HEK293 (cell line): Measurements from ENCODE around the gene SMARCB1.
A peak's percentile ranks its signal among the peaks of the same experiment; 100 is the strongest.

Experiments used
- BCL11B ChIP-seq: fragments of 450-650 bp; formaldehyde crosslinking; IDR thresholded peaks from 2 replicates; pipeline ENCODE4 v1.5.1; 2016; ENCODE audit warnings: low read depth, missing biosample characterization, missing genetic modification characterization
- GLIS1 ChIP-seq: fragments of 450-650 bp; formaldehyde crosslinking; IDR thresholded peaks from 2 replicates; pipeline ENCODE4 v1.5.1; 2016; ENCODE audit warnings: missing biosample characterization, missing genetic modification characterization
- HOXC10 ChIP-seq: sonication (generic); formaldehyde crosslinking; IDR thresholded peaks from 2 replicates; pipeline ENCODE4 v1.8.1; 2023; ENCODE audit warnings: mild to moderate bottlenecking, missing genetic modification reagents
- KLF16 ChIP-seq: fragments of 450-650 bp; formaldehyde crosslinking; IDR thresholded peaks from 2 replicates; pipeline ENCODE4 v1.5.1; 2017; ENCODE audit warnings: missing biosample characterization, missing genetic modification characterization
- KLF9 ChIP-seq: fragments of 450-650 bp; formaldehyde crosslinking; IDR thresholded peaks from 2 replicates; pipeline ENCODE4 v1.5.1; 2016; ENCODE audit warnings: missing biosample characterization, missing genetic modification characterization, low read depth
- MYNN ChIP-seq: fragments of 450-650 bp; formaldehyde crosslinking; IDR thresholded peaks from 2 replicates; pipeline ENCODE4 v1.5.1; 2016; ENCODE audit warnings: missing biosample characterization, missing genetic modification characterization, borderline replicate concordance
- MZF1 ChIP-seq: fragments of 450-650 bp; formaldehyde crosslinking; IDR thresholded peaks from 2 replicates; pipeline ENCODE4 v1.5.1; 2017; ENCODE audit warnings: missing biosample characterization, missing genetic modification characterization, borderline replicate concordance
- PRDM1 ChIP-seq: fragments of 450-650 bp; formaldehyde crosslinking; IDR thresholded peaks from 2 replicates; pipeline ENCODE4; 2016; ENCODE audit warnings: missing biosample characterization, missing genetic modification characterization
- SP2 ChIP-seq: fragments of 450-650 bp; formaldehyde crosslinking; IDR thresholded peaks from 2 replicates; pipeline ENCODE4 v1.5.1; 2016; ENCODE audit warnings: missing biosample characterization, missing genetic modification characterization
- WT1 ChIP-seq: fragments of 450-650 bp; formaldehyde crosslinking; IDR thresholded peaks from 2 replicates; pipeline ENCODE4 v1.5.1; 2016; ENCODE audit warnings: missing biosample characterization, missing genetic modification characterization
- YY1 ChIP-seq: fragments of 450-650 bp; formaldehyde crosslinking; IDR thresholded peaks from 2 replicates; pipeline ENCODE4 v1.5.1; 2018; ENCODE audit warnings: missing biosample characterization, missing genetic modification characterization
- YY2 ChIP-seq: fragments of 450-650 bp; formaldehyde crosslinking; IDR thresholded peaks from 2 replicates; pipeline ENCODE4 v1.5.1; 2016; ENCODE audit warnings: missing biosample characterization, missing genetic modification characterization
- ZBTB1 ChIP-seq: fragments of 450-650 bp; formaldehyde crosslinking; IDR thresholded peaks from 2 replicates; pipeline ENCODE4 v1.5.1; 2016; ENCODE audit warnings: missing biosample characterization, missing genetic modification characterization
- ZBTB17 ChIP-seq: fragments of 450-650 bp; formaldehyde crosslinking; IDR thresholded peaks from 2 replicates; pipeline ENCODE4 v1.5.1; 2016; ENCODE audit warnings: missing biosample characterization, missing genetic modification characterization
- ZNF157 ChIP-seq: fragments of 450-650 bp; formaldehyde crosslinking; IDR thresholded peaks from 2 replicates; pipeline ENCODE4 v1.5.1; 2016; ENCODE audit warnings: missing biosample characterization, missing genetic modification characterization
- ZNF221 ChIP-seq: fragments of 450-650 bp; formaldehyde crosslinking; IDR thresholded peaks from 2 replicates; pipeline ENCODE4 v1.5.1; 2017; ENCODE audit warnings: missing biosample characterization, missing genetic modification characterization, borderline replicate concordance
- ZNF558 ChIP-seq: fragments of 450-650 bp; formaldehyde crosslinking; IDR thresholded peaks from 2 replicates; pipeline ENCODE4 v1.5.1; 2016; ENCODE audit warnings: missing biosample characterization, missing genetic modification characterization
- ZNF561 ChIP-seq: fragments of 450-650 bp; IDR thresholded peaks from 2 replicates; pipeline ENCODE4 v1.5.1; 2018; ENCODE audit warnings: missing biosample characterization, missing genetic modification characterization, borderline replicate concordance
- ZNF623 ChIP-seq: fragments of 450-650 bp; formaldehyde crosslinking; IDR thresholded peaks from 2 replicates; pipeline ENCODE4 v1.5.1; 2016; ENCODE audit warnings: missing biosample characterization, missing genetic modification characterization
- ZXDB ChIP-seq: fragments of 450-650 bp; formaldehyde crosslinking; IDR thresholded peaks from 2 replicates; pipeline ENCODE4 v1.5.1; 2016; ENCODE audit warnings: missing biosample characterization, missing genetic modification characterization
- TF ChIP-seq, protein P1 (sequence below): fragments of 450-650 bp; formaldehyde crosslinking; IDR thresholded peaks from 2 replicates; pipeline ENCODE4 v1.5.1; 2016; ENCODE audit warnings: missing biosample characterization, missing genetic modification characterization
- TF ChIP-seq, protein P2 (sequence below): fragments of 450-650 bp; formaldehyde crosslinking; IDR thresholded peaks from 2 replicates; pipeline ENCODE4 v1.5.1; 2017; ENCODE audit warnings: missing biosample characterization, missing genetic modification characterization
- TF ChIP-seq, protein P3 (sequence below): fragments of 450-650 bp; formaldehyde crosslinking; optimal IDR thresholded peaks from 2 replicates; pipeline ENCODE3; 2016; ENCODE audit warnings: missing biosample characterization, mild to moderate bottlenecking, missing genetic modification characterization
- TF ChIP-seq, protein P4 (sequence below): fragments of 450-650 bp; formaldehyde crosslinking; IDR thresholded peaks from 2 replicates; pipeline ENCODE4 v1.5.1; 2016; ENCODE audit warnings: missing biosample characterization, missing genetic modification characterization, borderline replicate concordance
- TF ChIP-seq, protein P5 (sequence below): fragments of 450-650 bp; formaldehyde crosslinking; IDR thresholded peaks from 2 replicates; pipeline ENCODE4 v1.5.1; 2016; ENCODE audit warnings: missing biosample characterization, missing genetic modification characterization
- TF ChIP-seq, protein P6 (sequence below): fragments of 450-650 bp; formaldehyde crosslinking; IDR thresholded peaks from 2 replicates; pipeline ENCODE4 v1.5.1; 2016; ENCODE audit warnings: missing biosample characterization, missing genetic modification characterization

Gene SMARCB1

DNA sequence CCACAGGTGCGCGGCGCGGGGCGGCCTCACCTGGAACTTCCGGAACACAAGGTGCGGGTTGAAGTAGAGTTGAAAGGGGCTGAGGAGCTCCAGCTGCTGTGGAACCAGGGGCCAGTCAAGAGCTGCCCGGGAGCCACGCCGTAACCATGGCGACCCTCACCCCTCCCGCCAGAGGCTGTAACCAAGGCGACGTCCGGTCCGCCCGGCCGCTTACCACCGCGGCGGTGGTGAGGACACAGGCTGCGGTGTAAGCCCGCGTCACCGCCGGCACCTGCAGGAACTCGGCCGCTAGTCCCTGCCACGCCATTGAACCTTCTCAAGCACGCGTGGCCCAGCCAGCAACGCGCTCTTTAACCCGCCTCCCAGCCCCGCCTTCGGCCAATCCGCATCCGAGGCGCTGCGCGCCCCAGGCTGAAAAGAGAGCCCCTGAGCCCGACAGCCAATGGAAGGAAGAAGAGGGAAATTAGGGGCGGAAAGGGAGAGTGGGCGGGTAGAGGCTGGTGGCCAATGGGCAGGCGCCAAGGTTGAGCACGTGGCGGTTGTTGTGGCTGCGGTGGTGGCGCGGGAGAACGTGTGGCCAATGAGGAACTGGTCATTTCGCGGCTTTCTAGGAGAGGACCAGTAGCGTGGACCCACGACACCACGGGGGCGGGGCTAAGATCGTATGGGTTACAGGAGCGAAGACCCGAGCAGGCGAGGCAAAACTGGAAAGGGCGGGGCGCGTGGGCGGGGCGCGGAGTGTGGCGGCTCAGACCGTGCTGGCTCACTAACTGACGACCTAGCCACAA is 52.1 kb downstream of the SMARCB1 start, which contains the start of gene DERL3 (continued):
- no peak for TF ChIP-seq HOXC10
- TF ChIP-seq, protein P1, sequence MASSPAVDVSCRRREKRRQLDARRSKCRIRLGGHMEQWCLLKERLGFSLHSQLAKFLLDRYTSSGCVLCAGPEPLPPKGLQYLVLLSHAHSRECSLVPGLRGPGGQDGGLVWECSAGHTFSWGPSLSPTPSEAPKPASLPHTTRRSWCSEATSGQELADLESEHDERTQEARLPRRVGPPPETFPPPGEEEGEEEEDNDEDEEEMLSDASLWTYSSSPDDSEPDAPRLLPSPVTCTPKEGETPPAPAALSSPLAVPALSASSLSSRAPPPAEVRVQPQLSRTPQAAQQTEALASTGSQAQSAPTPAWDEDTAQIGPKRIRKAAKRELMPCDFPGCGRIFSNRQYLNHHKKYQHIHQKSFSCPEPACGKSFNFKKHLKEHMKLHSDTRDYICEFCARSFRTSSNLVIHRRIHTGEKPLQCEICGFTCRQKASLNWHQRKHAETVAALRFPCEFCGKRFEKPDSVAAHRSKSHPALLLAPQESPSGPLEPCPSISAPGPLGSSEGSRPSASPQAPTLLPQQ (tag by site-specific recombination): 0 out of 2 replicates have a peak, but pooled peaks have one; percentile 55
- peak; percentile 28; the same call in 1 of the 2 replicates for TF ChIP-seq YY1 (tag by site-specific recombination)
- TF ChIP-seq ZBTB1 (tag by site-specific recombination): no peak
- no peak for TF ChIP-seq MZF1 (tag by site-specific recombination)
- TF ChIP-seq WT1 (tag by site-specific recombination): 0 out of 2 replicates have a peak, but pooled peaks have one; percentile 24
- TF ChIP-seq, protein P2, sequence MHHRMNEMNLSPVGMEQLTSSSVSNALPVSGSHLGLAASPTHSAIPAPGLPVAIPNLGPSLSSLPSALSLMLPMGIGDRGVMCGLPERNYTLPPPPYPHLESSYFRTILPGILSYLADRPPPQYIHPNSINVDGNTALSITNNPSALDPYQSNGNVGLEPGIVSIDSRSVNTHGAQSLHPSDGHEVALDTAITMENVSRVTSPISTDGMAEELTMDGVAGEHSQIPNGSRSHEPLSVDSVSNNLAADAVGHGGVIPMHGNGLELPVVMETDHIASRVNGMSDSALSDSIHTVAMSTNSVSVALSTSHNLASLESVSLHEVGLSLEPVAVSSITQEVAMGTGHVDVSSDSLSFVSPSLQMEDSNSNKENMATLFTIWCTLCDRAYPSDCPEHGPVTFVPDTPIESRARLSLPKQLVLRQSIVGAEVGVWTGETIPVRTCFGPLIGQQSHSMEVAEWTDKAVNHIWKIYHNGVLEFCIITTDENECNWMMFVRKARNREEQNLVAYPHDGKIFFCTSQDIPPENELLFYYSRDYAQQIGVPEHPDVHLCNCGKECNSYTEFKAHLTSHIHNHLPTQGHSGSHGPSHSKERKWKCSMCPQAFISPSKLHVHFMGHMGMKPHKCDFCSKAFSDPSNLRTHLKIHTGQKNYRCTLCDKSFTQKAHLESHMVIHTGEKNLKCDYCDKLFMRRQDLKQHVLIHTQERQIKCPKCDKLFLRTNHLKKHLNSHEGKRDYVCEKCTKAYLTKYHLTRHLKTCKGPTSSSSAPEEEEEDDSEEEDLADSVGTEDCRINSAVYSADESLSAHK: no peak
- TF ChIP-seq, protein P3, sequence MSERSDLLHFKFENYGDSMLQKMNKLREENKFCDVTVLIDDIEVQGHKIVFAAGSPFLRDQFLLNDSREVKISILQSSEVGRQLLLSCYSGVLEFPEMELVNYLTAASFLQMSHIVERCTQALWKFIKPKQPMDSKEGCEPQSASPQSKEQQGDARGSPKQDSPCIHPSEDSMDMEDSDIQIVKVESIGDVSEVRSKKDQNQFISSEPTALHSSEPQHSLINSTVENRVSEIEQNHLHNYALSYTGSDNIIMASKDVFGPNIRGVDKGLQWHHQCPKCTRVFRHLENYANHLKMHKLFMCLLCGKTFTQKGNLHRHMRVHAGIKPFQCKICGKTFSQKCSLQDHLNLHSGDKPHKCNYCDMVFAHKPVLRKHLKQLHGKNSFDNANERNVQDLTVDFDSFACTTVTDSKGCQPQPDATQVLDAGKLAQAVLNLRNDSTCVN (tag by site-specific recombination): peak; percentile 95
- no peak for TF ChIP-seq ZNF558 (tag by site-specific recombination)
- peak; percentile 96 for TF ChIP-seq KLF9 (tag by site-specific recombination)
- peak; percentile 82 for TF ChIP-seq ZNF561 (tag by site-specific recombination)
- TF ChIP-seq, protein P4, sequence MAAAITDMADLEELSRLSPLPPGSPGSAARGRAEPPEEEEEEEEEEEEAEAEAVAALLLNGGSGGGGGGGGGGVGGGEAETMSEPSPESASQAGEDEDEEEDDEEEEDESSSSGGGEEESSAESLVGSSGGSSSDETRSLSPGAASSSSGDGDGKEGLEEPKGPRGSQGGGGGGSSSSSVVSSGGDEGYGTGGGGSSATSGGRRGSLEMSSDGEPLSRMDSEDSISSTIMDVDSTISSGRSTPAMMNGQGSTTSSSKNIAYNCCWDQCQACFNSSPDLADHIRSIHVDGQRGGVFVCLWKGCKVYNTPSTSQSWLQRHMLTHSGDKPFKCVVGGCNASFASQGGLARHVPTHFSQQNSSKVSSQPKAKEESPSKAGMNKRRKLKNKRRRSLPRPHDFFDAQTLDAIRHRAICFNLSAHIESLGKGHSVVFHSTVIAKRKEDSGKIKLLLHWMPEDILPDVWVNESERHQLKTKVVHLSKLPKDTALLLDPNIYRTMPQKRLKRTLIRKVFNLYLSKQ (tag by site-specific recombination): no peak
- TF ChIP-seq MYNN (tag by site-specific recombination): peak; percentile 88; the same call in 1 of the 2 replicates
- peak; percentile 44; the same call in 1 of the 2 replicates for TF ChIP-seq GLIS1 (tag by site-specific recombination)
- peak; percentile 100 for TF ChIP-seq SP2 (tag by site-specific recombination)
- peak; percentile 88 for TF ChIP-seq ZXDB (tag by site-specific recombination)
- peak; percentile 52 for TF ChIP-seq ZBTB17
- TF ChIP-seq PRDM1 (tag by site-specific recombination): peak; percentile 90
- TF ChIP-seq KLF16 (tag by site-specific recombination): 0 out of 2 replicates have a peak, but pooled peaks have one; percentile 53
- TF ChIP-seq ZNF221 (tag by site-specific recombination): no peak
- peak; percentile 65; the same call in 1 of the 2 replicates for TF ChIP-seq YY2
- no peak for TF ChIP-seq ZNF623 (tag by site-specific recombination)
- no peak for TF ChIP-seq ZNF157 (tag by site-specific recombination)
- TF ChIP-seq, protein P5, sequence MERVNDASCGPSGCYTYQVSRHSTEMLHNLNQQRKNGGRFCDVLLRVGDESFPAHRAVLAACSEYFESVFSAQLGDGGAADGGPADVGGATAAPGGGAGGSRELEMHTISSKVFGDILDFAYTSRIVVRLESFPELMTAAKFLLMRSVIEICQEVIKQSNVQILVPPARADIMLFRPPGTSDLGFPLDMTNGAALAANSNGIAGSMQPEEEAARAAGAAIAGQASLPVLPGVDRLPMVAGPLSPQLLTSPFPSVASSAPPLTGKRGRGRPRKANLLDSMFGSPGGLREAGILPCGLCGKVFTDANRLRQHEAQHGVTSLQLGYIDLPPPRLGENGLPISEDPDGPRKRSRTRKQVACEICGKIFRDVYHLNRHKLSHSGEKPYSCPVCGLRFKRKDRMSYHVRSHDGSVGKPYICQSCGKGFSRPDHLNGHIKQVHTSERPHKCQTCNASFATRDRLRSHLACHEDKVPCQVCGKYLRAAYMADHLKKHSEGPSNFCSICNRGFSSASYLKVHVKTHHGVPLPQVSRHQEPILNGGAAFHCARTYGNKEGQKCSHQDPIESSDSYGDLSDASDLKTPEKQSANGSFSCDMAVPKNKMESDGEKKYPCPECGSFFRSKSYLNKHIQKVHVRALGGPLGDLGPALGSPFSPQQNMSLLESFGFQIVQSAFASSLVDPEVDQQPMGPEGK: peak; percentile 54; the same call in 1 of the 2 replicates
- TF ChIP-seq BCL11B (tag by site-specific recombination): 0 out of 2 replicates have a peak, but pooled peaks have one; percentile 16
- TF ChIP-seq, protein P6, sequence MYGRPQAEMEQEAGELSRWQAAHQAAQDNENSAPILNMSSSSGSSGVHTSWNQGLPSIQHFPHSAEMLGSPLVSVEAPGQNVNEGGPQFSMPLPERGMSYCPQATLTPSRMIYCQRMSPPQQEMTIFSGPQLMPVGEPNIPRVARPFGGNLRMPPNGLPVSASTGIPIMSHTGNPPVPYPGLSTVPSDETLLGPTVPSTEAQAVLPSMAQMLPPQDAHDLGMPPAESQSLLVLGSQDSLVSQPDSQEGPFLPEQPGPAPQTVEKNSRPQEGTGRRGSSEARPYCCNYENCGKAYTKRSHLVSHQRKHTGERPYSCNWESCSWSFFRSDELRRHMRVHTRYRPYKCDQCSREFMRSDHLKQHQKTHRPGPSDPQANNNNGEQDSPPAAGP: peak; percentile 57
